ENCODE data around the gene LYZL4.

DNA sequence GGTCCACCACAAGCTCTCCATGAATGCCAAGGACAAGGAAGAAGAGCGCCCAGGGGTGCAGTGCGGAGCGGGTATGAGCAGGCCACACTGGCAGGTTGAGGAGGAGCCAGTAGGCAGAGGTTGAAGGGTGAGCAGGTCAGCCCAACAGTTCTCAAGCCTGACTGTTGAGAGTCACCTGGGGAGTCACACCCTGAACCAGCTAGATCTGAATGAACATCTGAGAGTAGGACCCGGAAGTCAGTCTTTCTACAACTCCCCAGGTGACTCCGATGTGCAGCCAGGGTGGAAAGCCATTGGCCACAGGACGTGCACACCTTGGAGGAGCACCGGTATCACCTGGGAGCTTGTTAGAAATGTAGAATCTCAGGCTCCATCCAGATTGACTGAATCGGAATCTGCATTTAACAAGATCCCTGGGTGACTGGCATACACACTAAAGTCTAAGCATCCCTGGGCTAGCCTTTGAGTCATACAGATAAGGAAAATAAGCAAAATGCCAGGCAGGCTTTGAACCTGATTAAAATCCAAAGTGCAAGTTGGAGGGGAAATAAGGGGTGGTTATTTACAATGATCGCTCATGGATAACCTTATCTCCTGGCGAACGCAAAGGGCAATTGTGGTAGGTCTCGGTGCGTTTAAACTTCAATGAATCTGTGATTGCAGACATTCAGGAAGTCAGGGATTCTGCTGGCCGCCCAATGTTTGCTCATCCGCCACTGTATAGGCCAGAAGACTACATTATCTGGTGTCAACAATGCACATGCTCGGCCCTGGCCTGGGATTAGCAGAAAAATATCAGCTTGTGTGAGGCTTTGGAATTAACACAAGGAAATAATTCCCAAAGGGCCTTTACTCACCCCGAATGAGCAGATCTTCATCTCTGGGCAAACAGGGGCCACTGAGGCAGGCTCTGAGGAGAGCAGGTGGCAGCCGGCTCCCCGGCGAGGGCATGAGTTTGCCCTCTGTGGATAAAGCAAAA, 11.7 kb upstream of the LYZL4 start:
- TF ChIP-seq, protein P1, sequence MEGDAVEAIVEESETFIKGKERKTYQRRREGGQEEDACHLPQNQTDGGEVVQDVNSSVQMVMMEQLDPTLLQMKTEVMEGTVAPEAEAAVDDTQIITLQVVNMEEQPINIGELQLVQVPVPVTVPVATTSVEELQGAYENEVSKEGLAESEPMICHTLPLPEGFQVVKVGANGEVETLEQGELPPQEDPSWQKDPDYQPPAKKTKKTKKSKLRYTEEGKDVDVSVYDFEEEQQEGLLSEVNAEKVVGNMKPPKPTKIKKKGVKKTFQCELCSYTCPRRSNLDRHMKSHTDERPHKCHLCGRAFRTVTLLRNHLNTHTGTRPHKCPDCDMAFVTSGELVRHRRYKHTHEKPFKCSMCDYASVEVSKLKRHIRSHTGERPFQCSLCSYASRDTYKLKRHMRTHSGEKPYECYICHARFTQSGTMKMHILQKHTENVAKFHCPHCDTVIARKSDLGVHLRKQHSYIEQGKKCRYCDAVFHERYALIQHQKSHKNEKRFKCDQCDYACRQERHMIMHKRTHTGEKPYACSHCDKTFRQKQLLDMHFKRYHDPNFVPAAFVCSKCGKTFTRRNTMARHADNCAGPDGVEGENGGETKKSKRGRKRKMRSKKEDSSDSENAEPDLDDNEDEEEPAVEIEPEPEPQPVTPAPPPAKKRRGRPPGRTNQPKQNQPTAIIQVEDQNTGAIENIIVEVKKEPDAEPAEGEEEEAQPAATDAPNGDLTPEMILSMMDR (IDR thresholded peaks at IDR 0.05): no peak
- TF ChIP-seq POLR2A (IDR thresholded peaks at IDR 0.05) (no peak), EP300 (IDR thresholded peaks at IDR 0.05) (no peak)

Data from tibial nerve (tissue), 4 donors.